HG03060 (cell line): ENCODE data around the gene PCCA.
"Not testable (repeated sequence)": the region's sequence is repeated elsewhere in the genome, so short reads cannot be mapped to it uniquely, and the experiment has no call there.

Experiments used
- ATAC-seq: cut with Tn5 transposase; IDR thresholded peaks from one replicate; pipeline ENCODE4 v1.9.1; 2021; ENCODE audit warnings: low read depth, moderate number of reproducible peaks; ENCODE audit not compliant: unreplicated experiment

The PCCA gene

DNA sequence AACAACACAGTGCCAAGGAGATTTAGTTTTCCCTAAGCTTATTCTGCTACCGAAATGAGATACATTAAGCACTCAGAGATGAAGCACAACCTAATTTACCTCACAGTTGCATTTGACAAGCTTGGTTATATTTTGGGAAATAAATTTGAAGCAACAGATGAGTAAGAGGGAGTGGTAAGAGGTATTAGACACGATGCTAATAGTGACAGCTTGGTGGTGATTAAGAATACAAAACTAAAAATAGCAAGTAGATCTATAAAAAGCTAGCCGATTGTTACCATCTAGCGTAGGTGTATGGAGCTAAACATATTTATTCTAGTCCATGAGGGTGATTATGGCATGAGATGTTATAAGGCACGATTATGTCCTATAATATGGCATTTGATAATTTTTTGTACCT, 208.5 kb downstream of the PCCA start:
- no peak for ATAC-seq

DNA sequence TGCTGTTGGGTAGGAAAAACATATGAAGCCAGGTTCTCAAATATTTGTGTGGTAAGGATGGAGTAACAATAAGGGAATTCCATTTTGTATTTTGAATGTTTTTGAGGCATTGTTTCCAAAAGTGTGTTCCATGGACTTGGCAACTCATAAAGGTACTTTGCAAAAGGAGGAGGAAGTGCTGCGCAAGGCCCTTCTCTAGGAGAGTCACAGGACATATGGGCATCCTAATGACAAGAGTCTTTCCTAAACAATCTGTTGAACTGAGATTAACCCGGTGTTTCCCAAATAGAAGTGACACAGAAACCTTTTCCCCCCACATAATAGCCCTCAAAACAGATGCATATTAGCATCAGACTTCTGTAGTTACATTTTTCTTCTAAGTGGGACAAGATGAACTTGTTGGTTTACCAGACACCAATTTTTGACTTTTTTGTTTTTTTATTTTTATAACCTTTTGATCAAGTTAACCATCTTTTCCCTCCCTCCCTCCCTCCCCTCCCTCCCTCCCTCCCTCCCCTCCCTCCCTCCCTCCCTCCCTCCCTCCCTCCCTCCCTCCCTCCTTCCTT, 209.3 kb downstream of the PCCA start:
- no peak for ATAC-seq

GRCh38 chr13:100298691-100299090, 209.8 kb downstream of the PCCA start:
- no peak for ATAC-seq

- ATAC-seq, result no peak
Measured at GRCh38 chr13:100300243-100300642, 211.3 kb downstream of the PCCA start.

DNA sequence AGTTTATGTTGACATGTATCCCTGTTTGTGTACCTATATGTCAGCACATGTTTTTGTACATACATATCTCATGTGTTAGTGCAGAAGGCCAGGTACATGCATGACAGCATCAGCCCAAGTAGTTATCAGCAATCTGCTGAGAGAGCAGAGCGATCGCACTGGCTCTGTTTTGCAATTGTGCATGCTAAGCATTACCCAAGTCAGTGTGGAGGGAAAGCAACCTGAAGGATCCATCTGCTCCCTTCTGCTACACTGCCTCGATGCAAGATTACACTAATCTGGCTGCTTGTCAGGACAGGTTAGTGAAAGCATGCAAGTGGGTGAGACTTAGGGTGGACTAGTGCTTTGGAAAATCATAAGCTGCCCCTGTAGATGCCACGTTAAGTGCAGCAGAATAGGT, 211.8 kb downstream of the PCCA start:
- ATAC-seq, result no peak

DNA sequence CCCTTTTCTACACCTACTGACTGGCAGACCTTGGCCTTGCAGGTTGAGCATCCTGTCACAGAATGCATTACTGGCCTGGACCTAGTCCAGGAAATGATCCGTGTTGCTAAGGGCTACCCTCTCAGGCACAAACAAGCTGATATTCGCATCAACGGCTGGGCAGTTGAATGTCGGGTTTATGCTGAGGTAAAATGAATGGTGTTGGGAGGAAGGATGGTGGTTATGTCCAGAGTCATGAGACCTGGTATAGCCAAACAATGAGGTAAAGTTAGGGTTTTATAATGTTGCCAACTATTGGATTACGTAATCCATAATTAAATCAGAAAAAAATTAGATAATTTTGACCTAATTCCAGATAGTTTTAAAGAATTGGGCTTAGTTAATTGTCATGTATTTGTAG, 212.5 kb downstream of the PCCA start:
- ATAC-seq, result no peak

DNA sequence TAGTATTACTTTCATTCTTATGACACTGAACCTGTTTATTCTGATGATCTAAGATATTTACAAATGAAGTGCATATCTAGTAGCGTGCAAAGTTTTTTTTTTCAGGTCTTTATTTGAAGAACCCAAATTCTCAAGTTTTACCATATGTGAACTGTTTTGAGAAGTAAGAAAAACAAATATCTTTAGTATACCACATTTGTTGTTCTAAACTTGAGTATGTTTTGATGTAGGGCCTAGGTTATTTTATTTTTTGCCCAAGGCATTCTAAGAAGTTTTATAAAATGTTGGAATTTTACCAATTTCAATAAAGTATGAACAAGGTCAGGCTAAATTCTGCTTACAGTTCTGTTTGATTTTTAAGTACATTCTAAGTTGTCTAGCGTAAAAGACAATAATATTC, 213.5 kb downstream of the PCCA start:
- no peak for ATAC-seq

- ATAC-seq, result no peak
Measured at GRCh38 chr13:100304229-100304628, 215.3 kb downstream of the PCCA start.

GRCh38 chr13:100305398-100305797, 216.5 kb downstream of the PCCA start:
- ATAC-seq, result no peak

- no peak for ATAC-seq
Measured at GRCh38 chr13:100306030-100306429, 217.1 kb downstream of the PCCA start.

GRCh38 chr13:100306434-100306999, 217.6 kb downstream of the PCCA start:
- ATAC-seq, result no peak

DNA sequence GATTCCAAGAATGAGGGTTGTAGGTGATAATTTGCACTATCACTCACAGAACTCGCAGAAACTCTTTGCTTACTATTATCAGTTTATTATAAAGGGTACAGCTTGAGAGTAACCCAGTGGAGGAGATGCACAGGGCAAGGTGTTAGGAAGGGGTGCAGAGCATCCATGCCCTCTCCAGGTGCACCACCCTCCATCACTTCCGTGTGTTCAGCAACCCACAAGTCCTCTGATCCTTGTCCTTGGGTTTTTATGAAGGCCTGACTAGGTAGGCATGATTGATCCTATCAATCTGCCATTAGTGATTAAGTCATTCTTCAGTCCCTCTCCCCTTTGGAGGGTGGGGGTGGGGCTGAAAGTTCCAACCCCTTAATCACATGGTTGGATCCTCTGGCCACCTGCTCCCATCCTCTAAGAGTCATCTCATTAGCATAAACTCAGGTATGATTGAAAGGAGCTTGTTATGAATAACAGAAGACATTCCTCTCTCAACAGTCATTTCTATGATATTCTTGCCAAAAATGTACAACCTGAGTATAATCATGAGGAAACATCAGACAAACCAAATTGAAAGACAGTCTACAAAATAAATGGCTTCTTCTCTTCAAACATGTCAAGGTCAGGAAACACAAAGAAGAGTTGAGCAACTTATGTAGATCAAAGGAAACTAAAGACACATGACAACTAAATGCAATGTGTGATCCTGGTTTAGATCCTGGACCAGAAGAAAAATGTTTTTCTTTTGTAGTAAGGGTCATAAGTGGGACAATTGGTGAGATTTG, 225.4 kb downstream of the PCCA start:
- ATAC-seq, result no peak

- ATAC-seq, result no peak
Measured at GRCh38 chr13:100315522-100315921, 226.6 kb downstream of the PCCA start.

GRCh38 chr13:100318473-100318872, 229.6 kb downstream of the PCCA start:
- ATAC-seq, result not testable (repeated sequence)

DNA sequence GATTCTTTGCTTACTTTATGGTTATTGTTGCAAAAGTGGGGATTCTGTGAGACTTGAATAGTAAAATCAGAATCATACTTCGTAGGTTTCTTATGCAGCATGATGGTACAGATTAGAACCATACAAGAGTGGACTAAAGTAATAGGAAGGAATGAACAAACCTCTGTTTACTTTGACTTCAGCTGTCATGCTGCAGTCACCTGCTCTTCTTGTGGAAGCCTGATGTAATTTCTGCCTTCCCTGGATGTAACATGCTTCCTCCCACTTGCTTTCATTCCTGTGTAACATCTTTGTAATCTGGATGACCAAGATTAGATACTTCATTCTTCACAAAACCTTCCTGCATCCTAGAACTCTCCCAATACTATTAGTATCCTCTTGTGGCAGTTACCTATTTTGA, 235.0 kb downstream of the PCCA start:
- no peak for ATAC-seq

DNA sequence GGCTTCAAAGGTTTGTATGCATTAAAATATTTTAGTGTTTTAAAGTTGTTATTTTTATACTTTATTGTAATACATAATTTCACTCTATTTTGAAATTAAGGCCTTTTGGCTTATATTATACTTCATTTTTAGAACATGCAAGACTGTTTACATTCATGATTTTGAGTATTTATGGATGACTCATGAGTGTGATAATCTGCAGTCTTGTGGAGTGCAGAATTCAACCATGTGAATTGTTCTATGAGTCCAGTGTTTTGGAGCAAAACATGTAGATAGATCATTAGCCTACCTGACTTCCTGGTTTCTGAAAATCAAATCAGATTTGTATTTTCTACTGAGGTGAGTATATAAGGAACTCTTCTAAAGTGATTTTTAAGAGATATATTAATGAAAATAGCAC, 241.8 kb downstream of the PCCA start:
- no peak for ATAC-seq

- no peak for ATAC-seq
Measured at GRCh38 chr13:100333141-100333540, 244.2 kb downstream of the PCCA start.

- ATAC-seq, result no peak
Measured at GRCh38 chr13:100334214-100334613, 245.3 kb downstream of the PCCA start.

- ATAC-seq, result no peak
Measured at GRCh38 chr13:100336795-100337516, 248.1 kb downstream of the PCCA start.

DNA sequence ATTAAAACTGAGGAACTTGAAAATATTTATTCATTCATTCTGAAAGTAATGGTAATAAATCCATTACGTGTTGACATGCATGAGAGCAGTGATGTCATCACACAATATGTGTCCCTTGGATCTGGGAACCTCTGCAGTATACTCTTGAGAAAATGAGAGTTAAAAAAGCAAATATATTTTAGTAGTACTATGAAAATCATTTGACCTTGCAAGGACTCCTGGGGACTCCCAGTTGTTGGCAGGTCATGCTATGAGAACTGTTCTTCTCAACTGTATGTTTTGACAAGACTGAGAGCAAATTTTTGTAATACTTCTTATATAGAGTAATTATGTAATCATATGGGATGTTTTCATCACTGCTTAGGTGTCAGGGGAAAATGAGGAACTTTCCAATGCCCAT, 249.4 kb downstream of the PCCA start:
- ATAC-seq, result no peak

- ATAC-seq, result no peak
Measured at GRCh38 chr13:100339411-100339940, 250.6 kb downstream of the PCCA start.
